ELF-1 (cell line): ENCODE data around the gene TTR.

Source experiments
- DNase-seq: peaks from one replicate; pipeline ENCODE4 v3.0.0-alpha.2; 2016; ENCODE audit warnings: low read depth, low spot score

The TTR gene

GRCh38 chr18:31579375-31579774 is 12.3 kb upstream of the TTR start:
- no peak for DNase-seq

- DNase-seq, result no peak
Observed at GRCh38 chr18:31581498-31582197, 10.0 kb upstream of the TTR start.

- no peak for DNase-seq
Observed at GRCh38 chr18:31583185-31583854, 8.4 kb upstream of the TTR start.

GRCh38 chr18:31585991-31586390 is 5.7 kb upstream of the TTR start:
- DNase-seq, result no peak

GRCh38 chr18:31586616-31587015 is 5.1 kb upstream of the TTR start:
- no peak for DNase-seq

- no peak for DNase-seq
Observed at GRCh38 chr18:31587529-31587928, 4.1 kb upstream of the TTR start.

- DNase-seq, result no peak
Observed at GRCh38 chr18:31590570-31590969, 1.1 kb upstream of the TTR start.

- DNase-seq, result no peak
Observed at GRCh38 chr18:31591113-31591512, 564 bp upstream of the TTR start.

GRCh38 chr18:31592506-31593157 is 955 bp downstream of the TTR start:
- no peak for DNase-seq

- no peak for DNase-seq
Observed at GRCh38 chr18:31595121-31595771, 3.6 kb downstream of the TTR start.

GRCh38 chr18:31596081-31596872 is 4.6 kb downstream of the TTR start:
- no peak for DNase-seq

- no peak for DNase-seq
Observed at GRCh38 chr18:31598021-31598805, 6.5 kb downstream of the TTR start.

GRCh38 chr18:31603315-31603714 is 11.6 kb downstream of the TTR start:
- DNase-seq, result no peak

GRCh38 chr18:31606265-31606664 is 14.6 kb downstream of the TTR start:
- DNase-seq, result no peak

- DNase-seq, result no peak
Observed at GRCh38 chr18:31607384-31607783, 15.7 kb downstream of the TTR start.

- DNase-seq, result no peak
Observed at GRCh38 chr18:31609886-31610285, 18.2 kb downstream of the TTR start.

GRCh38 chr18:31610286-31611205 is 18.9 kb downstream of the TTR start:
- peak; percentile 84 for DNase-seq

GRCh38 chr18:31611511-31611910 is 19.8 kb downstream of the TTR start:
- no peak for DNase-seq

- no peak for DNase-seq
Observed at GRCh38 chr18:31612124-31612523, 20.4 kb downstream of the TTR start.

GRCh38 chr18:31614044-31614443 is 22.4 kb downstream of the TTR start:
- no peak for DNase-seq
